Measurements from ENCODE around the gene ECE1. TPM values are rescaled to one million over a fixed set of nuclear protein-coding genes. Genes with fewer than 3 reads are reported as not detected.

The ECE1 gene
- total RNA-seq, 2 donors from 2014 or later, result 99.0 to 149 TPM

GRCh38 chr1:21278860-21279845 lies 11.1 kb downstream of the ECE1 start:
- no peaks in the 10 kb centered on the region for H3K36me3 ChIP-seq
- peak overlapping the region; percentile 5 to 35 for H3K9ac ChIP-seq (ENCODE audit: low read depth in 2 of 2, low read length in 2 of 2)
- H3K4me1 ChIP-seq, result peaks cover 7% of the 10 kb centered on the region
- TF ChIP-seq CTCF (IDR thresholded peaks at IDR 0.05), result no peak
- H3K4me3 ChIP-seq, result no peak overlapping the region
- H3K9me3 ChIP-seq, result no peaks in the 10 kb centered on the region
- peak overlapping the region; percentile 70 for H3K27ac ChIP-seq
- no peaks in the 10 kb centered on the region for H3K27me3 ChIP-seq
- intact Hi-C loops (cut with DNase I), result no loop called here
- no peak for DNase-seq

- Histone ChIP-seq H3K27me3 (no peaks in the 10 kb centered on the region), H3K4me1 (peaks cover 7% of the 10 kb centered on the region), H3K36me3 (no peaks in the 10 kb centered on the region), H3K4me3 (no peak overlapping the region), H3K9ac (ENCODE audit: low read depth in 2 of 2, low read length in 2 of 2) (no peak overlapping the region), H3K27ac (peak overlapping the region; percentile 70), H3K9me3 (no peaks in the 10 kb centered on the region)
- intact Hi-C loops (cut with DNase I), result no loop called here
- no peak for TF ChIP-seq CTCF (IDR thresholded peaks at IDR 0.05)
- no peak for DNase-seq
Measured at GRCh38 chr1:21278208-21278859, 11.9 kb downstream of the ECE1 start.

GRCh38 chr1:21277180-21277579 lies 13.1 kb downstream of the ECE1 start:
- no peak overlapping the region for H3K27ac ChIP-seq
- no peaks in the 10 kb centered on the region for H3K9me3 ChIP-seq
- intact Hi-C loops (cut with DNase I), result no loop called here
- H3K4me3 ChIP-seq, result no peak overlapping the region
- H3K4me1 ChIP-seq, result peaks cover 7% of the 10 kb centered on the region
- no peak for TF ChIP-seq CTCF (IDR thresholded peaks at IDR 0.05)
- DNase-seq, result no peak
- H3K27me3 ChIP-seq, result no peaks in the 10 kb centered on the region
- no peak overlapping the region for H3K9ac ChIP-seq (ENCODE audit: low read depth in 2 of 2, low read length in 2 of 2)
- H3K36me3 ChIP-seq, result no peaks in the 10 kb centered on the region

GRCh38 chr1:21272540-21272939 lies 17.7 kb downstream of the ECE1 start:
- Histone ChIP-seq H3K27me3 (no peaks in the 10 kb centered on the region), H3K9me3 (no peaks in the 10 kb centered on the region), H3K27ac (no peak overlapping the region), H3K9ac (ENCODE audit: low read depth in 2 of 2, low read length in 2 of 2) (no peak overlapping the region), H3K36me3 (peaks cover 12% of the 10 kb centered on the region), H3K4me1 (no peaks in the 10 kb centered on the region), H3K4me3 (no peak overlapping the region)
- no peak for TF ChIP-seq CTCF (IDR thresholded peaks at IDR 0.05)
- intact Hi-C loops (cut with DNase I), result no loop called here
- no peak for DNase-seq

GRCh38 chr1:21271550-21271949 lies 18.7 kb downstream of the ECE1 start:
- Histone ChIP-seq H3K4me1 (no peaks in the 10 kb centered on the region), H3K9ac (ENCODE audit: low read depth in 2 of 2, low read length in 2 of 2) (no peak overlapping the region), H3K4me3 (no peak overlapping the region), H3K36me3 (peaks cover 12% of the 10 kb centered on the region), H3K27me3 (no peaks in the 10 kb centered on the region), H3K9me3 (no peaks in the 10 kb centered on the region), H3K27ac (no peak overlapping the region)
- no peak for DNase-seq
- intact Hi-C loops (cut with DNase I), result no loop called here
- no peak for TF ChIP-seq CTCF (IDR thresholded peaks at IDR 0.05)
